Measurements from ENCODE around the gene GCN1. TPM values are rescaled to one million over a fixed set of nuclear protein-coding genes. Genes with fewer than 3 reads are reported as not detected.

GCN1 gene
- total RNA-seq, 4 donors from 2014 or later: 50.5 to 106 (median 64.3) TPM

DNA sequence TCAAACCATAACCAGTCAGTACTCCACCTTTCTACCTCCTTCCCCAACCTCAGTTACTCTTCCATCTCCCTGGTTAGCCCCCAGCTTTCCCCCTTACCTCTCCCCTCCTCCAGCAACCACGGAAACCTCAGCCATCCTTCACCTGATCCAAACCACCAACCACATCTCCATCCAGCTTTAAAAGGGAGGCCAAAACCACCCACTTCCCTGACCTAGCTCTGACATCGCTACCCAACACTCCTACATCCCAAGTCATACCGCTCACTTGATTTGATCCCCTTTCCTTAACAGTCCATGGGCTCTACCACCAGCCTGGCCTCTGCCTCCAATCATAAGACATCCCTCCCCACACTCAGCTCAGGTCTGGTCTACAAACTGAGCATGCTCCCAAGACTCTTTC, 79.4 kb downstream of the GCN1 start:
- peaks cover 5 to 12% of the 10 kb centered on the region in 2 donors for H3K4me1 ChIP-seq
- no peak for DNase-seq

GRCh38 chr12:120110550-120111501, 83.7 kb downstream of the GCN1 start:
- no peak for TF ChIP-seq POLR2A (IDR thresholded peaks at IDR 0.05)
- TF ChIP-seq, protein P1, sequence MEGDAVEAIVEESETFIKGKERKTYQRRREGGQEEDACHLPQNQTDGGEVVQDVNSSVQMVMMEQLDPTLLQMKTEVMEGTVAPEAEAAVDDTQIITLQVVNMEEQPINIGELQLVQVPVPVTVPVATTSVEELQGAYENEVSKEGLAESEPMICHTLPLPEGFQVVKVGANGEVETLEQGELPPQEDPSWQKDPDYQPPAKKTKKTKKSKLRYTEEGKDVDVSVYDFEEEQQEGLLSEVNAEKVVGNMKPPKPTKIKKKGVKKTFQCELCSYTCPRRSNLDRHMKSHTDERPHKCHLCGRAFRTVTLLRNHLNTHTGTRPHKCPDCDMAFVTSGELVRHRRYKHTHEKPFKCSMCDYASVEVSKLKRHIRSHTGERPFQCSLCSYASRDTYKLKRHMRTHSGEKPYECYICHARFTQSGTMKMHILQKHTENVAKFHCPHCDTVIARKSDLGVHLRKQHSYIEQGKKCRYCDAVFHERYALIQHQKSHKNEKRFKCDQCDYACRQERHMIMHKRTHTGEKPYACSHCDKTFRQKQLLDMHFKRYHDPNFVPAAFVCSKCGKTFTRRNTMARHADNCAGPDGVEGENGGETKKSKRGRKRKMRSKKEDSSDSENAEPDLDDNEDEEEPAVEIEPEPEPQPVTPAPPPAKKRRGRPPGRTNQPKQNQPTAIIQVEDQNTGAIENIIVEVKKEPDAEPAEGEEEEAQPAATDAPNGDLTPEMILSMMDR (IDR thresholded peaks at IDR 0.05): no peak
- Histone ChIP-seq H3K27ac (no peak overlapping the region), H3K27me3 (no peaks in the 10 kb centered on the region), H3K9me3 (no peaks in the 10 kb centered on the region), H3K36me3 (no peaks in the 10 kb centered on the region), H3K4me1 (peaks cover 5 to 12% of the 10 kb centered on the region in 2 donors), H3K4me3 (no peak overlapping the region)
- intact Hi-C loops (cut with DNase I; ENCODE audit: low total_unique reads): no loop called here
- DNase-seq: no peak

More for the DNA sequence above, 79.4 kb downstream of the GCN1 start:
- no peaks in the 10 kb centered on the region for H3K36me3 ChIP-seq
- peak overlapping the region; percentile 70 to 80 for H3K4me3 ChIP-seq
- peak overlapping the region in 1 of 2 donors; percentile 93 for H3K27ac ChIP-seq
- H3K27me3 ChIP-seq: no peaks in the 10 kb centered on the region
- intact Hi-C loops (cut with DNase I; ENCODE audit: low total_unique reads): no loop called here
- H3K9me3 ChIP-seq: no peaks in the 10 kb centered on the region
- TF ChIP-seq, protein P1 (IDR thresholded peaks at IDR 0.05): no peak
- no peak for TF ChIP-seq POLR2A (IDR thresholded peaks at IDR 0.05)

DNA sequence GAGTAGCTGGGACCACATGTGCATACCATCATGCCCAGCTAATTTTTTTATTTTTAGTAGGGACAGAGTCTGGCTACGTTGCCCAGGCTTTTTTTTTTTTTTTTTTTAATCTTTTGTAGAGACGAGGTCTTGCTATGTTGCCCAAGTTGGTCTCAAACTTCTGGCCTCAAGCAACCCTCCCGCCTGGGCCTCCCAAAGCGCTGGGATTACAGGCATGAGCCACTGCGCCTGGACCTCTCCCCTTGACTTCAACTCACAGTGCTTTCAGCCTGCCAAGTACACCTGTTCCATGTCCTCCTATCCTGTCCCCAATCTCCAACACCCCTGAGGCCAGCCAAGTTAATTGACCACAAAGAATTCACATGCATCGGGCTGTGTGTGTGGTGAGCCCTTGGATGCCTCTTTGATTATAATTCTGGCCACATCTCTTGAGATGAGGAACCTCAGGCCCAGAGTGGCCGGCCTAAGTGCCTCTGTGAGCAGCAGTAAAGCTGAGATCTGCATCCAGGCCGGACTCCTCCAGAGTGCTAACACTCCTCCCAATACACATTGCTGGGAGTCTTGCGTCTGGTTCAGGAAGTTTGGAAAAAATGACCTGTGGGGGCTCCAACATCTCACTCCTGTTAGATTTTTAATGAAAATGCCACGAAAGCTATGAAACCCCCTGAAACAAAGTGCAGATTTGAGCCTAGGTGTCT, 84.8 kb downstream of the GCN1 start:
- peaks cover 2 to 3% of the 10 kb centered on the region in 2 donors for H3K4me1 ChIP-seq

GRCh38 chr12:120106151-120106550, 88.4 kb downstream of the GCN1 start:
- Histone ChIP-seq H3K27ac (no peak overlapping the region), H3K9me3 (no peaks in the 10 kb centered on the region), H3K27me3 (no peaks in the 10 kb centered on the region), H3K4me3 (no peak overlapping the region), H3K36me3 (no peaks in the 10 kb centered on the region), H3K4me1 (peaks cover 7 to 10% of the 10 kb centered on the region in 2 donors)
- TF ChIP-seq POLR2A (IDR thresholded peaks at IDR 0.05): no peak
- TF ChIP-seq, protein P1 (IDR thresholded peaks at IDR 0.05): no peak
- DNase-seq: no peak
- intact Hi-C loops (cut with DNase I; ENCODE audit: low total_unique reads): no loop called here

More for the DNA sequence above, 84.8 kb downstream of the GCN1 start:
- DNase-seq: no peak
- no peak for TF ChIP-seq POLR2A (IDR thresholded peaks at IDR 0.05)
- TF ChIP-seq, protein P1 (IDR thresholded peaks at IDR 0.05): no peak
- Histone ChIP-seq H3K27me3 (no peaks in the 10 kb centered on the region), H3K4me3 (no peak overlapping the region), H3K36me3 (no peaks in the 10 kb centered on the region), H3K27ac (no peak overlapping the region), H3K9me3 (no peaks in the 10 kb centered on the region)
- intact Hi-C loops (cut with DNase I; ENCODE audit: low total_unique reads): no loop called here

GRCh38 chr12:120103371-120103770, 91.1 kb downstream of the GCN1 start:
- intact Hi-C loops (cut with DNase I; ENCODE audit: low total_unique reads): no loop called here
- Histone ChIP-seq H3K4me1 (peaks cover 12 to 18% of the 10 kb centered on the region in 2 donors), H3K9me3 (no peaks in the 10 kb centered on the region), H3K36me3 (no peaks in the 10 kb centered on the region), H3K4me3 (no peak overlapping the region), H3K27me3 (no peaks in the 10 kb centered on the region), H3K27ac (no peak overlapping the region)
- no peak for DNase-seq
- TF ChIP-seq POLR2A (IDR thresholded peaks at IDR 0.05): no peak
- TF ChIP-seq, protein P1 (IDR thresholded peaks at IDR 0.05): no peak
